Lower lobe of right lung (tissue), 2 donors: ENCODE measurements around the gene TMEM117. TPM values are rescaled to one million over a fixed set of nuclear protein-coding genes. Genes with fewer than 3 reads are reported as not detected.

Source experiments
- ATAC-seq, 2 donors: fragments of 200-7000 bp; cut with Tn5 transposase; one replicate each; pipeline ENCODE4 v1.9.1; 2020 to 2022; ENCODE audit warnings: mild to moderate bottlenecking in 2 of 2, moderate library complexity in 2 of 2
- DNase-seq: peaks from one replicate; pipeline ENCODE4 v3.0.0-alpha.2; 2020
- H3K27ac ChIP-seq: fragments of 200-600 bp; one replicate; pipeline ENCODE4 v1.8.0; 2022
- H3K27me3 ChIP-seq: fragments of 200-600 bp; one replicate; pipeline ENCODE4 v1.8.0; 2022; ENCODE audit warnings: low read depth
- H3K36me3 ChIP-seq: fragments of 200-600 bp; one replicate; pipeline ENCODE4 v1.8.0; 2022; ENCODE audit warnings: mild to moderate bottlenecking
- H3K4me1 ChIP-seq: fragments of 200-600 bp; one replicate; pipeline ENCODE4 v1.8.0; 2022
- H3K4me3 ChIP-seq: fragments of 200-600 bp; one replicate; pipeline ENCODE4 v1.8.0; 2022; ENCODE audit warnings: mild to moderate bottlenecking
- H3K9me3 ChIP-seq: fragments of 200-600 bp; one replicate; pipeline ENCODE4 v1.8.0; 2022
- CTCF ChIP-seq: fragments of 200-600 bp; IDR thresholded peaks from one replicate; pipeline ENCODE4 v1.8.0; 2022; ENCODE audit warnings: antibody characterized with exemption, mild to moderate bottlenecking
- intact Hi-C: fragments of 100-400 bp; cut with DNase I; formaldehyde crosslinking; loops from one replicate; pipeline ENCODE4 v1.11.0; 2022
- total RNA-seq: library from RNA; stranded (reverse); fragmentation: NEBNext Ultra II Directional; extraction: Animal tissue kit (Norgen Biotek cat#: 25700); gene quantifications from one replicate; pipeline ENCODE4 v1.2.1, GENCODE V29; 2021
- donor health status: DM: no; HTN: yes; CAD: no; lungs with severe emphysema.

Gene TMEM117
- total RNA-seq, 1 donor from 2014 or later = 4.5 TPM

GRCh38 chr12:44295958-44296623, 460.2 kb downstream of the TMEM117 start:
- no peak overlapping the region for H3K27ac ChIP-seq
- H3K27me3 ChIP-seq = no peaks in the 10 kb centered on the region
- DNase-seq = no peak
- no peaks in the 10 kb centered on the region for H3K4me1 ChIP-seq
- no peaks in the 10 kb centered on the region for H3K36me3 ChIP-seq
- H3K4me3 ChIP-seq = no peak overlapping the region
- intact Hi-C loops = no loop called here
- TF ChIP-seq CTCF = no peak
- H3K9me3 ChIP-seq = peaks cover 7% of the 10 kb centered on the region
- no peak for ATAC-seq

GRCh38 chr12:44296624-44297197, 460.8 kb downstream of the TMEM117 start:
- intact Hi-C loops = no loop called here
- Histone ChIP-seq H3K27me3 (no peaks in the 10 kb centered on the region), H3K9me3 (peaks cover 7% of the 10 kb centered on the region), H3K4me3 (no peak overlapping the region), H3K36me3 (no peaks in the 10 kb centered on the region), H3K27ac (no peak overlapping the region), H3K4me1 (no peaks in the 10 kb centered on the region)
- no peak for ATAC-seq
- no peak for DNase-seq
- TF ChIP-seq CTCF = no peak

GRCh38 chr12:44299524-44299923, 463.6 kb downstream of the TMEM117 start:
- Histone ChIP-seq H3K27ac (no peak overlapping the region), H3K36me3 (no peaks in the 10 kb centered on the region), H3K4me3 (no peak overlapping the region), H3K9me3 (peaks cover 7% of the 10 kb centered on the region), H3K27me3 (no peaks in the 10 kb centered on the region), H3K4me1 (no peaks in the 10 kb centered on the region)
- DNase-seq = no peak
- intact Hi-C loops = no loop called here
- no peak for TF ChIP-seq CTCF
- ATAC-seq = no peak

GRCh38 chr12:44307506-44308168, 471.8 kb downstream of the TMEM117 start:
- TF ChIP-seq CTCF = no peak
- no peak for ATAC-seq
- peaks cover 11% of the 10 kb centered on the region for H3K9me3 ChIP-seq
- no peaks in the 10 kb centered on the region for H3K27me3 ChIP-seq
- H3K4me1 ChIP-seq = no peaks in the 10 kb centered on the region
- no peak overlapping the region for H3K4me3 ChIP-seq
- no peaks in the 10 kb centered on the region for H3K36me3 ChIP-seq
- H3K27ac ChIP-seq = no peak overlapping the region
- DNase-seq = no peak
- intact Hi-C loops = no loop called here

- Histone ChIP-seq H3K4me1 (no peaks in the 10 kb centered on the region), H3K36me3 (no peaks in the 10 kb centered on the region), H3K27me3 (no peaks in the 10 kb centered on the region), H3K4me3 (no peak overlapping the region), H3K9me3 (peaks cover 9% of the 10 kb centered on the region), H3K27ac (no peak overlapping the region)
- TF ChIP-seq CTCF = no peak
- DNase-seq (no peak), ATAC-seq (no peak)
- intact Hi-C loops = no loop called here
Measured at GRCh38 chr12:44313188-44313587, 477.3 kb downstream of the TMEM117 start.
